ENCODE measurements around the gene FOXS1. TPM values are rescaled to one million over a fixed set of nuclear protein-coding genes. Genes with fewer than 3 reads are reported as not detected.

FOXS1 gene
- polyA plus RNA-seq, 1 of the 3 experiments (the other 2 are of a cell fraction) = 0.99 TPM

GRCh38 chr20:31837896-31838397 is 7.5 kb downstream of the FOXS1 start:
- POLR2A ChIA-PET = no interaction called here
- Histone ChIP-seq H3K27ac (ENCODE audit: low read depth in 2 of 2, low read length in 1 of 2) (peak overlapping the region; percentile 62 to 88), H4K20me1 (ENCODE audit: insufficient read depth) (no peaks in the 10 kb centered on the region), H3K9ac (no peak overlapping the region), H3K4me1 (ENCODE audit: control insufficient read depth in 1 of 2, insufficient read depth in 2 of 2, low read depth in 1 of 2, low read length in 1 of 2) (peaks cover 55 to 65% of the 10 kb centered on the region in 2 experiments), H3K9me2 (no peaks in the 10 kb centered on the region), H2AFZ (ENCODE audit: low read depth) (no peak overlapping the region), H3K4me2 (peak overlapping the region; percentile 30; the same call in 1 of the 2 replicates), H3K27me3 (ENCODE audit: insufficient read depth) (no peaks in the 10 kb centered on the region), H3K36me3 (replicated peaks in 1 of 2; ENCODE audit: control insufficient read depth in 1 of 2, insufficient read depth in 2 of 2, low read length in 1 of 2) (no peaks in the 10 kb centered on the region), H3K79me2 (ENCODE audit: insufficient read depth) (no peaks in the 10 kb centered on the region), H3F3A (replicated peaks; ENCODE audit: insufficient read depth) (peaks cover 40% of the 10 kb centered on the region), H3K9me3 (no peaks in the 10 kb centered on the region), H3K4me3 (ENCODE audit: low read depth in 2 of 2, low read length in 1 of 2) (no peak overlapping the region)
- 47% methylated on average over 3 of the region's 3 CpGs for WGBS (ENCODE audit: low lambda C conversion rate)
- DNase-seq = no peak
- TF ChIP-seq FOSL2 (IDR thresholded peaks at IDR 0.05; ENCODE audit: borderline replicate concordance, low read depth) = peak; percentile 69; the same call in 1 of the 2 replicates
- TF ChIP-seq SMC3 (IDR thresholded peaks at IDR 0.05; ENCODE audit: low read depth, low read length) = no peak
- no peak for TF ChIP-seq TEAD4 (IDR thresholded peaks at IDR 0.05; ENCODE audit: borderline replicate concordance, insufficient read depth)
- peak; percentile 37; the same call in 1 of the 2 replicates for TF ChIP-seq NFIC (IDR thresholded peaks at IDR 0.05; ENCODE audit: borderline replicate concordance)
- TF ChIP-seq JUND (IDR thresholded peaks at IDR 0.05) = peak; percentile 55; the same call in 1 of the 2 replicates
- no peak for TF ChIP-seq YY1 (IDR thresholded peaks at IDR 0.05; ENCODE audit: low read depth)
- no peak; the same call in 1 of the 2 replicates for TF ChIP-seq POLR2AphosphoS5 (IDR thresholded peaks at IDR 0.05; ENCODE audit: low read depth, low read length)
- TF ChIP-seq RAD21 (IDR thresholded peaks at IDR 0.05; ENCODE audit: low read length) = no peak
- TF ChIP-seq FOXJ3 (CRISPR knock-in tag; IDR thresholded peaks at IDR 0.05) = no peak
- TF ChIP-seq EZH2phosphoT487 (IDR thresholded peaks at IDR 0.05; ENCODE audit: borderline replicate concordance, low read depth) = no peak
- peak; percentile 46 for TF ChIP-seq TCF12 (IDR thresholded peaks at IDR 0.05)
- TF ChIP-seq, protein P1, sequence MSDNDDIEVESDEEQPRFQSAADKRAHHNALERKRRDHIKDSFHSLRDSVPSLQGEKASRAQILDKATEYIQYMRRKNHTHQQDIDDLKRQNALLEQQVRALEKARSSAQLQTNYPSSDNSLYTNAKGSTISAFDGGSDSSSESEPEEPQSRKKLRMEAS (IDR thresholded peaks at IDR 0.05; ENCODE audit: low read depth) = 0 out of 2 replicates have a peak, but pooled peaks have one; percentile 21
- peak in 1 of 2 experiments; percentile 31; a peak in 1 of 4 replicates for TF ChIP-seq EP300 (IDR thresholded peaks at IDR 0.05; ENCODE audit: borderline replicate concordance in 1 of 2, low read depth in 1 of 2, low read length in 1 of 2)
- TF ChIP-seq RCOR1 (IDR thresholded peaks at IDR 0.05; ENCODE audit: low read length) = no peak
- CTCF ChIA-PET = interaction anchor here (1.1 to 15.5 kb wide), 8 partner anchors 10 to 275 kb away, joined by 4 to 174 read pairs (median 29); partner anchors contain the start of genes FOXS1 and PDRG1

DNA sequence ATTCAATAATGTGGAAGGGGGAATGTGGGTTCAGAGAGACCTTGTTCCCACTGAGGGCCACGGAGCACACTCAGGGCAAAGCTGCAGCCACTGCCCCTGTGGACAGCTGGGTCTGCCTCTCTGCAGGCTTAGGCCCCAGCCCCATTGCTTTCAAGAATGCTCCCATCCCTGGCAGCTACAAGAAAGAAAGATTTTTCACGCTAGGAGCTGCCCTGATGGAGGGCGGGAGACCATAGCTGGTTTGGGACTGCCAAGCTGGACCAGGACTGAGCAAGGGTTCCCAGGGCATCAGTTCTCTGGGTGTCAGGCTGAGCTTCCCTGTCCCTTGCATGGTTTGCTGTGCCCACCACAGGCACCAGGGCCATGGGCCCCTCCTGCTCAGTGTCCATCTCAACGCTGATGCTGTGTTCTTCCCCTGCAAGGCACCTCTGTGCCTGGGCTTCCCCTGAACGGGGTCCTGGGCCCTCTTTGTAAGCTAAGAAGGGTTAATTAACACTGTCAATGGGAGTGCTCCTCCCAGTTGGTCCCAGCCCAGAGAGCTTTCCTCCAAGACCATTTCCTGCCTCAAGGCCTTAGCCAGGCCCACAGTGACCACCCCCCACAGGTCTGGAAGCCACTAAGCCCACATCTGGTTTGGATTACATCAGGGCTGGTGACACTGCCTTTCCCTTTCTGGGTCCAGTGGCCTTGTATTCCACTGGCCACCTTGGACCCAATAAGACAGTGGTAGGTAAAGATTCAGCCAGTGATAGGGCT is 8.4 kb downstream of the FOXS1 start:
- 100% methylated on average over 1 of the region's 5 CpGs for WGBS (ENCODE audit: low lambda C conversion rate)
- no peaks in the 10 kb centered on the region for H3K9me3 ChIP-seq
- no peaks in the 10 kb centered on the region for H3K27me3 ChIP-seq (ENCODE audit: insufficient read depth)
- ChIA-PET CTCF (interaction anchor here (1.2 to 15.5 kb wide), 10 partner anchors 10 to 274 kb away, joined by 3 to 174 read pairs (median 14); partner anchors contain the start of genes FOXS1 and PDRG1), POLR2A (no interaction called here)
- H3K36me3 ChIP-seq (replicated peaks in 1 of 2; ENCODE audit: control insufficient read depth in 1 of 2, insufficient read depth in 2 of 2, low read length in 1 of 2) = no peaks in the 10 kb centered on the region
- H3K4me2 ChIP-seq = peak overlapping the region; percentile 30
- no peaks in the 10 kb centered on the region for H3K79me2 ChIP-seq (ENCODE audit: insufficient read depth)
- H3K27ac ChIP-seq (ENCODE audit: low read depth in 2 of 2, low read length in 1 of 2) = peak overlapping the region; percentile 62 to 88
- peaks cover 45 to 56% of the 10 kb centered on the region in 2 experiments for H3K4me1 ChIP-seq (ENCODE audit: control insufficient read depth in 1 of 2, insufficient read depth in 2 of 2, low read depth in 1 of 2, low read length in 1 of 2)
- H3K4me3 ChIP-seq (ENCODE audit: low read depth in 2 of 2, low read length in 1 of 2) = no peak overlapping the region
- no peaks in the 10 kb centered on the region for H4K20me1 ChIP-seq (ENCODE audit: insufficient read depth)
- peaks cover 40% of the 10 kb centered on the region for H3F3A ChIP-seq (replicated peaks; ENCODE audit: insufficient read depth)
- DNase-seq = peak; percentile 84
- H2AFZ ChIP-seq (ENCODE audit: low read depth) = no peak overlapping the region
- no peaks in the 10 kb centered on the region for H3K9me2 ChIP-seq
- no peak overlapping the region for H3K9ac ChIP-seq
- TF ChIP-seq TCF12 (IDR thresholded peaks at IDR 0.05) = peak; percentile 87
- TF ChIP-seq GATA2 (CRISPR knock-in tag; IDR thresholded peaks at IDR 0.05) = peak; percentile 29; the same call in 1 of the 2 replicates
- peak in 1 of 2 experiments; percentile 62; a peak in 1 of 4 replicates for TF ChIP-seq EP300 (IDR thresholded peaks at IDR 0.05; ENCODE audit: borderline replicate concordance in 1 of 2, low read depth in 1 of 2, low read length in 1 of 2)
- TF ChIP-seq SMC3 (IDR thresholded peaks at IDR 0.05; ENCODE audit: low read depth, low read length) = no peak
- no peak for TF ChIP-seq FOSL2 (IDR thresholded peaks at IDR 0.05; ENCODE audit: borderline replicate concordance, low read depth)
- TF ChIP-seq CHD2 (IDR thresholded peaks at IDR 0.05; ENCODE audit: low read length, partially characterized antibody) = peak; percentile 41
